Neural cell (in vitro differentiated cells): ENCODE data around the gene PAPPA2.

Source experiments
- EZH2 ChIP-seq: fragments of 200-600, 300-800 bp; shearing (Covaris generic), sonication (generic); IDR thresholded peaks from 2 replicates; pipeline ENCODE4 v1.6.1; 2014; ENCODE audit warnings: antibody characterized with exemption, low read length, borderline replicate concordance, mild to moderate bottlenecking; ENCODE audit not compliant: insufficient read depth, poor library complexity, severe bottlenecking
- POLR2AphosphoS5 ChIP-seq: IDR thresholded peaks from 2 replicates; pipeline ENCODE4 v1.6.1; 2012
- SMC3 ChIP-seq: fragments of 450-650 bp; conservative IDR thresholded peaks from 2 replicates; pipeline ENCODE4 v1.6.1; 2014; ENCODE audit warnings: antibody characterized with exemption, mild to moderate bottlenecking, moderate library complexity; ENCODE audit not compliant: poor library complexity
- TAF1 ChIP-seq: IDR thresholded peaks from 2 replicates; pipeline ENCODE4 v1.6.1; 2012; ENCODE audit warnings: low read depth
- TF ChIP-seq, protein P1 (sequence below): fragments of 450-650 bp; IDR thresholded peaks from 2 replicates; pipeline ENCODE4 v1.5.1; 2014; ENCODE audit warnings: antibody characterized with exemption, mild to moderate bottlenecking, moderate library complexity; ENCODE audit not compliant: poor library complexity, severe bottlenecking
- TF ChIP-seq, protein P2 (sequence below): IDR thresholded peaks from 2 replicates; pipeline ENCODE4 v1.6.1; 2012; ENCODE audit warnings: borderline replicate concordance

DNA sequence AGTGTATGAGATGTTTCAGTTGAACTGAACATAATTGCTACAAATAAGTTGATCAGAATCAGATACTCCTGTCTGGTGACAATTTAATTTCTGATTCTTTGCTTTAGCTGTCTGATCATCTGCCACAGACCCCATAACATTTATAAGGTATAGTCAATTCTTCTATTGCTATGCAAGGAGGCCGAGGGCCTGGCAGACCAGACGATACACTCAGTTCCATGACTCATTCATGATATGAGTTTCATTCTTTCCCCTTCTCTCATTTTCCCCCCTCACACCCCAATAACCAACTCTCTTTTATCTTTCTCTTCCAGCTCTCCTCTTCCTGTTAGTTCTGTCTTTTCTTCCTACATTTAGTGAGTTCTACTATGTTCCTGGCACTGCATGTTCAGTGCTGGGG, 236.8 kb downstream of the PAPPA2 start:
- TF ChIP-seq, protein P1, sequence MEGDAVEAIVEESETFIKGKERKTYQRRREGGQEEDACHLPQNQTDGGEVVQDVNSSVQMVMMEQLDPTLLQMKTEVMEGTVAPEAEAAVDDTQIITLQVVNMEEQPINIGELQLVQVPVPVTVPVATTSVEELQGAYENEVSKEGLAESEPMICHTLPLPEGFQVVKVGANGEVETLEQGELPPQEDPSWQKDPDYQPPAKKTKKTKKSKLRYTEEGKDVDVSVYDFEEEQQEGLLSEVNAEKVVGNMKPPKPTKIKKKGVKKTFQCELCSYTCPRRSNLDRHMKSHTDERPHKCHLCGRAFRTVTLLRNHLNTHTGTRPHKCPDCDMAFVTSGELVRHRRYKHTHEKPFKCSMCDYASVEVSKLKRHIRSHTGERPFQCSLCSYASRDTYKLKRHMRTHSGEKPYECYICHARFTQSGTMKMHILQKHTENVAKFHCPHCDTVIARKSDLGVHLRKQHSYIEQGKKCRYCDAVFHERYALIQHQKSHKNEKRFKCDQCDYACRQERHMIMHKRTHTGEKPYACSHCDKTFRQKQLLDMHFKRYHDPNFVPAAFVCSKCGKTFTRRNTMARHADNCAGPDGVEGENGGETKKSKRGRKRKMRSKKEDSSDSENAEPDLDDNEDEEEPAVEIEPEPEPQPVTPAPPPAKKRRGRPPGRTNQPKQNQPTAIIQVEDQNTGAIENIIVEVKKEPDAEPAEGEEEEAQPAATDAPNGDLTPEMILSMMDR: no peak
- TF ChIP-seq EZH2 (no peak), TAF1 (no peak), POLR2AphosphoS5 (no peak), SMC3 (no peak)
- TF ChIP-seq, protein P2, sequence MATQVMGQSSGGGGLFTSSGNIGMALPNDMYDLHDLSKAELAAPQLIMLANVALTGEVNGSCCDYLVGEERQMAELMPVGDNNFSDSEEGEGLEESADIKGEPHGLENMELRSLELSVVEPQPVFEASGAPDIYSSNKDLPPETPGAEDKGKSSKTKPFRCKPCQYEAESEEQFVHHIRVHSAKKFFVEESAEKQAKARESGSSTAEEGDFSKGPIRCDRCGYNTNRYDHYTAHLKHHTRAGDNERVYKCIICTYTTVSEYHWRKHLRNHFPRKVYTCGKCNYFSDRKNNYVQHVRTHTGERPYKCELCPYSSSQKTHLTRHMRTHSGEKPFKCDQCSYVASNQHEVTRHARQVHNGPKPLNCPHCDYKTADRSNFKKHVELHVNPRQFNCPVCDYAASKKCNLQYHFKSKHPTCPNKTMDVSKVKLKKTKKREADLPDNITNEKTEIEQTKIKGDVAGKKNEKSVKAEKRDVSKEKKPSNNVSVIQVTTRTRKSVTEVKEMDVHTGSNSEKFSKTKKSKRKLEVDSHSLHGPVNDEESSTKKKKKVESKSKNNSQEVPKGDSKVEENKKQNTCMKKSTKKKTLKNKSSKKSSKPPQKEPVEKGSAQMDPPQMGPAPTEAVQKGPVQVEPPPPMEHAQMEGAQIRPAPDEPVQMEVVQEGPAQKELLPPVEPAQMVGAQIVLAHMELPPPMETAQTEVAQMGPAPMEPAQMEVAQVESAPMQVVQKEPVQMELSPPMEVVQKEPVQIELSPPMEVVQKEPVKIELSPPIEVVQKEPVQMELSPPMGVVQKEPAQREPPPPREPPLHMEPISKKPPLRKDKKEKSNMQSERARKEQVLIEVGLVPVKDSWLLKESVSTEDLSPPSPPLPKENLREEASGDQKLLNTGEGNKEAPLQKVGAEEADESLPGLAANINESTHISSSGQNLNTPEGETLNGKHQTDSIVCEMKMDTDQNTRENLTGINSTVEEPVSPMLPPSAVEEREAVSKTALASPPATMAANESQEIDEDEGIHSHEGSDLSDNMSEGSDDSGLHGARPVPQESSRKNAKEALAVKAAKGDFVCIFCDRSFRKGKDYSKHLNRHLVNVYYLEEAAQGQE: no peak
